K562 (cell line): ENCODE data around the gene KAZALD1. TPM values are rescaled to one million over a fixed set of nuclear protein-coding genes. Genes with fewer than 3 reads are reported as not detected.

ENCODE experiments used
- ATAC-seq: fragments of 200-7000 bp; cut with Tn5 transposase; 3 replicates; pipeline ENCODE4 v1.9.1; 2020; ENCODE audit warnings: moderate library complexity
- BruUV-seq: library from RNA; stranded (reverse); fragments of 400-500 nt; replicated peaks from 2 replicates; lab custom pipeline; 2021; lab: Mats Ljungman, UMichigan
- CTCF ChIA-PET: fragments of 300-600 bp; formaldehyde crosslinking; extraction: SDS; loops from one replicate; lab custom pipeline; 2021; ENCODE audit warnings: low intra/inter-chr PET ratio; lab: Yijun Ruan, JAX
- POLR2A ChIA-PET: fragments of 300-600, 350-650 bp; sonication (Branson Sonifier 250); formaldehyde crosslinking; extraction: SDS; loops from one replicate; lab custom pipeline; 2021; ENCODE audit warnings: antibody characterized with exemption, inconsistent platforms; lab: Yijun Ruan, JAX
- DNase-seq, 4 experiments: peaks; one replicate each; pipeline versions ENCODE4 v3.0.0 to v3.0.0-alpha.2; 2011 to 2018; ENCODE audit warnings: low spot score in 3 of 4, mixed read lengths in 3 of 4; ENCODE audit errors: extremely low read depth in 1 of 4
- FAIRE-seq: peaks from 2 replicates; lab custom pipeline; 2011; peaks lifted over from hg19 to GRCh38; lab: Jason Lieb, UNC
- H2AFZ ChIP-seq: 2 replicates; pipeline ENCODE4 v1.6.0; 2011; ENCODE audit warnings: low read depth, low read length, control low read depth, inconsistent platforms
- H3K27ac ChIP-seq: fragments of 200-600 bp; 3 replicates; pipeline ENCODE4 v1.8.0; 2011; ENCODE audit warnings: low read depth, mild to moderate bottlenecking, control low read depth, inconsistent platforms, low read length, moderate library complexity, mixed read lengths; ENCODE audit errors: extremely low read depth
- H3K27me3 ChIP-seq, 2 experiments: fragments of 300-600 bp in 1 of 2; 2 replicates in 1 of 2; 3 replicates in 1 of 2; pipeline versions ENCODE4 v1.6.0 to v1.8.0; 2011; ENCODE audit warnings: inconsistent platforms in 2 of 2, low read length in 2 of 2, mild to moderate bottlenecking in 1 of 2, mixed read lengths in 1 of 2, moderate library complexity in 1 of 2; ENCODE audit not compliant: control insufficient read depth in 2 of 2, insufficient read depth in 2 of 2
- H3K36me3 ChIP-seq: fragments of 300-600 bp; 3 replicates; pipeline ENCODE4 v1.8.0; 2011; ENCODE audit warnings: mild to moderate bottlenecking, low read length, inconsistent platforms; ENCODE audit not compliant: control insufficient read depth, insufficient read depth
- H3K4me1 ChIP-seq, 2 experiments: fragments of 200-600 bp in 1 of 2; replicated peaks in 1 of 2; 2 replicates in 1 of 2; 3 replicates in 1 of 2; pipeline versions ENCODE4 v1.5.1 to v1.8.0; 2011; ENCODE audit warnings: inconsistent platforms in 2 of 2, low read length in 2 of 2, mild to moderate bottlenecking in 1 of 2, mixed read lengths in 1 of 2, moderate library complexity in 1 of 2; ENCODE audit not compliant: control insufficient read depth in 2 of 2, insufficient read depth in 2 of 2
- H3K4me2 ChIP-seq: 2 replicates; pipeline ENCODE4 v1.6.1; 2011; ENCODE audit warnings: low read length, control low read depth, inconsistent platforms, mixed read lengths; ENCODE audit not compliant: insufficient read depth
- H3K4me3 ChIP-seq: fragments of 200-600 bp; sonication (generic), shearing (Covaris generic); 2 replicates; pipeline ENCODE4 v1.5.1; 2016; ENCODE audit warnings: control low read depth, inconsistent platforms
- H3K79me2 ChIP-seq: fragments of 200-600 bp; 3 replicates; pipeline ENCODE4 v1.8.0; 2011; ENCODE audit warnings: low read length, inconsistent platforms; ENCODE audit not compliant: control insufficient read depth, insufficient read depth
- H3K9ac ChIP-seq, 2 experiments: 2 replicates each; pipeline versions ENCODE4 v1.6.0 to v1.6.1; 2011; ENCODE audit warnings: low read depth in 2 of 2, low read length in 2 of 2, control low read depth in 1 of 2, inconsistent platforms in 1 of 2, mild to moderate bottlenecking in 1 of 2, mixed read lengths in 1 of 2; ENCODE audit not compliant: insufficient read depth in 1 of 2
- H3K9me1 ChIP-seq: one replicate; pipeline ENCODE4 v1.6.0; 2011; ENCODE audit warnings: inconsistent platforms, mild to moderate bottlenecking, low read length, moderate library complexity; ENCODE audit not compliant: control insufficient read depth, insufficient read depth
- H3K9me3 ChIP-seq: replicated peaks from 2 replicates; pipeline ENCODE4 v1.5.1; 2011; ENCODE audit warnings: low read depth, low read length, inconsistent platforms; ENCODE audit not compliant: control insufficient read depth, insufficient read depth
- H4K20me1 ChIP-seq: replicated peaks from 2 replicates; pipeline ENCODE4 v1.6.1; 2011; ENCODE audit warnings: low read length, inconsistent platforms, mixed read lengths; ENCODE audit not compliant: control insufficient read depth, insufficient read depth
- GABPA ChIP-seq: fragments of 200-800 bp; sonication (Bioruptor generic); conservative IDR thresholded peaks from 2 replicates; pipeline ENCODE4 v1.6.1; 2016; ENCODE audit warnings: low read depth, missing genetic modification characterization, missing compliant biosample characterization
- MNT ChIP-seq, 2 experiments: fragments of 450-650 bp; conservative IDR thresholded peaks; 2 replicates each; pipeline ENCODE4 v1.6.1; 2017; ENCODE audit warnings: mild to moderate bottlenecking in 2 of 2, moderate library complexity in 2 of 2
- SAP30 ChIP-seq: fragments of 200-600 bp; sonication (generic); IDR thresholded peaks from 2 replicates; pipeline ENCODE4 v1.6.1; 2012; ENCODE audit warnings: borderline replicate concordance, low read depth, mild to moderate bottlenecking, moderate library complexity, low read length, control low read depth, inconsistent platforms; ENCODE audit not compliant: insufficient read depth, poor library complexity, severe bottlenecking
- TCFL5 ChIP-seq: fragments of 250-450 bp; sonication (Bioruptor Pico); conservative IDR thresholded peaks from 2 replicates; pipeline ENCODE4 v1.6.1; 2021; ENCODE audit warnings: mild to moderate bottlenecking, moderate library complexity, matching md5 sums
- ZKSCAN1 ChIP-seq: fragments of 150-350 bp; IDR thresholded peaks from 2 replicates; pipeline ENCODE4 v1.6.1; 2016; ENCODE audit warnings: low read depth, low read length
- ZNF263 ChIP-seq: sonication (generic); formaldehyde crosslinking; IDR thresholded peaks from 2 replicates; pipeline ENCODE4 v1.8.0; 2022; ENCODE audit warnings: mild to moderate bottlenecking, missing genetic modification reagents, borderline replicate concordance
- ZNF431 ChIP-seq: sonication (generic); formaldehyde crosslinking; IDR thresholded peaks from 2 replicates; pipeline ENCODE4 v1.8.0; 2022; ENCODE audit warnings: mild to moderate bottlenecking, missing genetic modification reagents
- WGBS: fragments of 100-300 bp; shearing (Covaris generic); methylation state at CpG from one replicate; pipeline ENCODE4 v1.1.6; 2016; ENCODE audit warnings: low coverage, mixed read lengths; ENCODE audit not compliant: insufficient coverage; ENCODE audit errors: missing lambda C conversion rate; 5-methylcytosine and 5-hydroxymethylcytosine counted together
- in situ Hi-C: fragments of 300-500 bp; cut with MboI; formaldehyde crosslinking; loops from 4 replicates; pipeline ENCODE4 v1.15.0; 2018; ENCODE audit warnings: inconsistent platforms, mixed read lengths
- intact Hi-C: fragments of 100-400 bp; cut with micrococcal nuclease; formaldehyde crosslinking; loops from 2 replicates; pipeline ENCODE4 v1.14.2; 2022
- polyA plus RNA-seq, 8 experiments: library from polyadenylated mRNA; depleted of rRNA in 4 of 8; stranded (reverse) in 5 of 8; unstranded in 3 of 8; fragments of >200 nt; fragmentation: Nextera tagmentation in 2 of 8; fragmentation: Illumina TruSeq in 1 of 8; extraction: Ambion mirVana in 2 of 8; extraction: Trizol in 1 of 8; gene quantifications; 2 replicates each; pipeline versions ENCODE4 v1.2.1 to v1.2.3, GENCODE V29; 2011 to 2014; ENCODE audit warnings: inconsistent platforms in 1 of 8, missing spikeins in 1 of 8
- total RNA-seq, 7 experiments: library from RNA; depleted of rRNA in 6 of 7; stranded (reverse); fragments of >200 nt in 6 of 7; fragmentation: Illumina TruSeq in 2 of 7; extraction: Trizol in 2 of 7; gene quantifications; 2 replicates each; pipeline versions ENCODE4 v1.2.1 to v1.2.3, GENCODE V29; 2011 to 2021; ENCODE audit warnings: low replicate concordance in 1 of 7
- TF ChIP-seq, protein P1 (sequence below): fragments of 450-650 bp; formaldehyde crosslinking; IDR thresholded peaks from 2 replicates; pipeline ENCODE4 v1.4.0; 2020; ENCODE audit warnings: mild to moderate bottlenecking, moderate library complexity

Gene KAZALD1
- total and polyA plus RNA-seq, 9 of the 15 experiments (the other 6 are each of a cell fraction or from before 2014, with no cell fraction given): 0.15 to 10.0 (median 4.9) TPM

DNA sequence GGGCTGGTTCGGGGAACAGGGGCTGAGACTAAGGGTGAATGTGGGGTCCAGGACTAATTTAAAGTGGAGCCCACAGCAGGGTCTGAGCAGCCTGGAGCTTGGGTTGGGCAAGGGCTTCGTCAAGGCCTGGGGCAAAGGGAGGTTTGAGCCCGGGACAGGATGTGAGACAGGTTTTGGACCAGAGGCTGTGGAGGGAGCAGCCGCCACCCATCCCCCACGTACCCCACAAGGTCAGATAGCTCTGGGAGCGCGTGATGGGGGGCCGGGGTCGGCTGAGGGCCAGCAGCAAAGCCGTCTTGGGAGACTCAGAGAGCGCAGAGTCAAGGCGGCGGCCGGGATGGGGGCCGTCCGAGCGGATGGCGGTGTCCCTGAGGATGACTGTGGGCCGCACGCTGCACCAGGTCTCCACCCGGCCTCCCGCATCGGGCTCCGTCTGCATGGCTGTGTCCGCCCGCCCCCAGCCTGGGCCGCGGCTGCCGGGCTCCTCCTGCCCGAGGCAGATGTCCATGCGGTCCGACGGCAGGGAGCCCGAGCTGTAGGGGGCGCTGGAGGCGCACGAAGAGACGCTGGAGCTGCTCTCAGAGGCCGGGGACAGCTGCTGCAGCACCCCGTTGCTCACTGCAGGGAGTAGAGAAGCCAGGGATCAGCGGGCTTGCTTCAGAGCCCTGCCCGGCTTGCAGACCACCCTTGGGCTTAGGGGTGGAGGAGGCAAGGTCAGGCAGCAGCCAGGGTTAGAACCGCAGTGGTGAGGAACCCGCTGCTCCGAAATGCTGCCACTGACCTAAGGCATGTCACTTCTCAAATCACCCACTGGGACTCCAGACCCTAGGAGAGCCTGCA is 43.0 kb upstream of the KAZALD1 start (continued):
- TF ChIP-seq GABPA (tag): no peak
- no peak for TF ChIP-seq MNT (conservative IDR thresholded peaks at IDR 0.05)
- TF ChIP-seq ZKSCAN1: no peak
- TF ChIP-seq ZNF431 (CRISPR knock-in tag): peak; percentile 45; the same call in 1 of the 2 replicates
- no peak for TF ChIP-seq SAP30
- TF ChIP-seq, all 486 proteins: peak for 31

- BruUV-seq: no TSS peak
- Histone ChIP-seq H4K20me1 (no peaks in the 10 kb centered on the region), H3K79me2 (no peaks in the 10 kb centered on the region), H3K36me3 (no peaks in the 10 kb centered on the region), H2AFZ (no peak overlapping the region), H3K9ac (peak overlapping the region in 1 of 2 experiments; percentile 82; a peak in 1 of 4 replicates), H3K27me3 (no peaks in the 10 kb centered on the region), H3K4me3 (no peak overlapping the region), H3K9me1 (no peaks in the 10 kb centered on the region), H3K27ac (no peak overlapping the region), H3K4me2 (no peak overlapping the region; the same call in 1 of the 2 replicates), H3K9me3 (no peaks in the 10 kb centered on the region), H3K4me1 (peaks cover 0 to 13% of the 10 kb centered on the region in 2 experiments; a peak in 3 of 5 replicates)
- ATAC-seq (no peak), DNase-seq (no peak), FAIRE-seq (no peak)
- ChIA-PET CTCF (interaction anchor here (1.1 to 1.7 kb wide), 2 partner anchors 48 to 127 kb away, joined by 3 to 18 read pairs; no protein-coding TSS in a partner anchor), POLR2A (interaction anchor here (0.7 to 1.0 kb wide), 2 partner anchors 11 to 150 kb away, joined by 3 to 6 read pairs; partner anchors contain the start of genes PDZD7 and SFXN3)
- 22% methylated on average over 2 of the region's 2 CpGs for WGBS
- TF ChIP-seq ZNF263 (CRISPR knock-in tag) (peak; percentile 71; the same call in 1 of the 2 replicates), TCFL5 (CRISPR knock-in tag) (no peak)
- TF ChIP-seq, protein P1, sequence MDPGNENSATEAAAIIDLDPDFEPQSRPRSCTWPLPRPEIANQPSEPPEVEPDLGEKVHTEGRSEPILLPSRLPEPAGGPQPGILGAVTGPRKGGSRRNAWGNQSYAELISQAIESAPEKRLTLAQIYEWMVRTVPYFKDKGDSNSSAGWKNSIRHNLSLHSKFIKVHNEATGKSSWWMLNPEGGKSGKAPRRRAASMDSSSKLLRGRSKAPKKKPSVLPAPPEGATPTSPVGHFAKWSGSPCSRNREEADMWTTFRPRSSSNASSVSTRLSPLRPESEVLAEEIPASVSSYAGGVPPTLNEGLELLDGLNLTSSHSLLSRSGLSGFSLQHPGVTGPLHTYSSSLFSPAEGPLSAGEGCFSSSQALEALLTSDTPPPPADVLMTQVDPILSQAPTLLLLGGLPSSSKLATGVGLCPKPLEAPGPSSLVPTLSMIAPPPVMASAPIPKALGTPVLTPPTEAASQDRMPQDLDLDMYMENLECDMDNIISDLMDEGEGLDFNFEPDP (CRISPR knock-in tag): no peak
- intact Hi-C loops (loop anchor here (10.0 kb wide), 1 partner anchor 45 kb away; the partner anchor contains the start of gene KAZALD1), in situ Hi-C loops (loop anchor here (10.0 kb wide), 1 partner anchor 465 kb away; no protein-coding TSS in a partner anchor)
Measured at GRCh38 chr10:101019440-101019703, 42.4 kb upstream of the KAZALD1 start.
